GM19463 (cell line): Measurements from ENCODE around the gene PRMT2.

Experiments used
- ATAC-seq: cut with Tn5 transposase; IDR thresholded peaks from one replicate; pipeline ENCODE4 v1.9.1; 2021; ENCODE audit warnings: mild to moderate bottlenecking, moderate library complexity; ENCODE audit not compliant: unreplicated experiment

Gene PRMT2

DNA sequence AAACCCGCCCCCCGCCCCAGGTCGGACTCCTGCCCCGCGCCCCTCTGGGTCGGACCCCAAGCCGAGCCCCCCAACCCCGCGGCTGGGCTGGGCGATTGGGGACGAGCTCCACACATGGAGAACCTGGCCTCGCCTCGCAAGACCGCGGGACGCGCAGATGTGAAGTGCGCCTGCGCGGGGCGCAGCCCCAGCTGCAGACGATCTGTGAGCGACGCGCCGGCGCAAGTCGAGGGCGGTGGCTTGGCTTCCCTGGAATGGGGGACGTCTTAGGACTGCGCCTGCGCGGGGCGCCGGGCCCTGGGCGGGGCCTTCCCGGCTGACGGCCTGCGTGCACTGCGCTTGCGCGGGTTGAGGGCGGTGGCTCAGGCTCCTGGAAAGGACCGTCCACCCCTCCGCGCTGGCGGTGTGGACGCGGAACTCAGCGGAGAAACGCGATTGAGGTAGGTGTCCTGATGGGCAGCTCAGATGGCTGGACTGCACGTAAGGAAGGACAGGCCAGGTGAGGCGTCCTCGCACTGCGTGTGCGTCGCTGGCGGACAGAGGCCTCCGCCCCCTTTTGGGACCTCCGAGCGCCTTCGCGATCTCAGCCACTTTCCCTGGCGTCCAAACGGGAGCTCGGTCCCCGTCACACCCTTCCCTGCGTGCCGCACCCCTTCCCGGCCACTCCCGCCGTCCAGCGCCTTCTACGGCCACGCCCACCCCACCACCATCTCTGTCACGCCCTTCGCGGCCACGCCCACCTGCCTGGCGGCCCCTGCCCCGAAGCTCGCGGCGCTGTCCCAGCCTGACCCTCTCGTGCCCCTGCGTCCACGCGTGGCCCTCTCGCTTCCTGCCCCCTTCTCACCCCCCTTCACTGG lies at the start of gene PRMT2:
PRMT2 (plus strand) TSS at position 351 of the 857 bp plus-strand sequence. CDS start 1,278 bp downstream, outside the sequence.
- peak; percentile 91 for ATAC-seq

DNA sequence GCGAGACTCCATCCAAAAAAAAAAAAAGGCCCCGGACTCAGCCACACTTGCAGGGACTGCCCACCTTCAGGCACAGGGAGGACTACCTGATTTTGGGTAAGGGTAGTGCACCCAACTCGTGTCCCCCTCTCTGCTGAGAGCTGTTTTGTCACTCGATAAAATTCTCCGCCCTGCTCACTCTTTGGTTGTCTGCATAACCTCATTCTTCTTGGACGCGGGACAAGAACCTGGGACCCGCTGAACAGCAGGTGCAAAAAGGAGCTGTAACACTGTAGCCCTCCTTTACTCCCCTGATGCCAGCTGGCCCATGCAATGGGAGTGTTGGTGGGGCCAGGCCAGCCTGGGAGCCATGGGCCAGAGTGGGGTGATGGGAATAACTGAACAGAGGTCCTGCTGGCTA lies 41.2 kb upstream of the PRMT2 start:
- ATAC-seq: no peak

DNA sequence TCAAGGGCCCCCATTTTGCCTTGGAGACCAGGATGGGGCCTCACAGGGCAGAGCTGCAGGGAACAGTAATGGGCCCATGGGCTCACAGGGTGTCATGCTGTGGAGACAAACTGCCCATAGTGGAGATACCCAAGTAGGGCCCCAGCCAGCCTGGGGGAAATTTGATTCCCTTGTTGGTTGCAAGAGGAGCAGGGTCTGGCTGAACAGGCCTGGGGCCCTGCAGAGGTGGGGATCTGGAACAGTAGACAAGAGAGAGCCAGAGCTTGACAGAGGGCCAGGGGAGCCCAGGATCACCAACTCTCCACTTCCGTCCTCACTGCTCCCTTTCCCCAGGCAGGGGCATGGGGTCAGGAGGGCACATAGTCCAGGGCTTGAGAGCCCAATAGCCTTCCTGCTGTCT lies 39.3 kb upstream of the PRMT2 start:
- no peak for ATAC-seq

DNA sequence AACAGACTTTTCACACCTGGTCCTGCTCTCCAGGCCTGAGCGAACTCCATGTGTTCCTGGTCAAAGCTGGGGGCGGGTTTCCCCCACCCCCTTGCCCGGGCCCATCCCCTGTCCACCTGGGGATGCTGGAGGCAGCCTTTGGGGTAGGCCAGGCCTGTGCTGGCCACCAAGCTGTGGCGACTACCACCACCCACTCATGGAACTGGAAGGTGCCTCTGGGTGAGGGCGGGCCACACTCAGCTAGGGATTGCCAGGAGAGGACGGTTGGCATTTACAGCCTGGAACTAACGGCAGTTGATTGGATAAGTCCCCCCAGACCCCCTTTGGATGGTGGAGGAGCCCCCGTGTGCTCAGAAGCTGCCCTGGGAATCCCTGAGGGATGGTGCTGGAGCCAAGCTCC lies 38.4 kb upstream of the PRMT2 start:
- no peak for ATAC-seq

DNA sequence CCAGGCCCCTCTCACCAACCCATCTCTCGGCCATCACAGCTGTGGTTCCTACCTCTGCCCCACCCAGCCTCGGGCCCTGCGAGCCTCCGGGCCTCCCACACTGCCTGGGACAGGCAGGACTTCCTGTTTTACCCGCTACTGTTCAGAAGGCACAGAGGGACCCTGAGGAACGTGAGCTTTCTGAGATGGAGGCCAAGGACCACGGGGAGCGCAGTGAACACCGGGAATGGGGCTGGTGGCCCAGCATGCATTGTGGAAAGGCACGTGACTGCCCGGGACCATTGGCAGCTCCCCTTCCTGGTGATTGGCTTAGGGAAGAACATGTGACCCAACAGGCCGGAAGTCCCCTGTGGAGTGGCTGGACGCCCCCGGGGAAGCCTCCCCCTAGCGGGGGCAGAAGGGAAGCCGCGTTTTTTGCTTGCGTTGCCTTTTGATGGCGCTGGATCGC lies 37.6 kb upstream of the PRMT2 start:
- ATAC-seq: no peak

DNA sequence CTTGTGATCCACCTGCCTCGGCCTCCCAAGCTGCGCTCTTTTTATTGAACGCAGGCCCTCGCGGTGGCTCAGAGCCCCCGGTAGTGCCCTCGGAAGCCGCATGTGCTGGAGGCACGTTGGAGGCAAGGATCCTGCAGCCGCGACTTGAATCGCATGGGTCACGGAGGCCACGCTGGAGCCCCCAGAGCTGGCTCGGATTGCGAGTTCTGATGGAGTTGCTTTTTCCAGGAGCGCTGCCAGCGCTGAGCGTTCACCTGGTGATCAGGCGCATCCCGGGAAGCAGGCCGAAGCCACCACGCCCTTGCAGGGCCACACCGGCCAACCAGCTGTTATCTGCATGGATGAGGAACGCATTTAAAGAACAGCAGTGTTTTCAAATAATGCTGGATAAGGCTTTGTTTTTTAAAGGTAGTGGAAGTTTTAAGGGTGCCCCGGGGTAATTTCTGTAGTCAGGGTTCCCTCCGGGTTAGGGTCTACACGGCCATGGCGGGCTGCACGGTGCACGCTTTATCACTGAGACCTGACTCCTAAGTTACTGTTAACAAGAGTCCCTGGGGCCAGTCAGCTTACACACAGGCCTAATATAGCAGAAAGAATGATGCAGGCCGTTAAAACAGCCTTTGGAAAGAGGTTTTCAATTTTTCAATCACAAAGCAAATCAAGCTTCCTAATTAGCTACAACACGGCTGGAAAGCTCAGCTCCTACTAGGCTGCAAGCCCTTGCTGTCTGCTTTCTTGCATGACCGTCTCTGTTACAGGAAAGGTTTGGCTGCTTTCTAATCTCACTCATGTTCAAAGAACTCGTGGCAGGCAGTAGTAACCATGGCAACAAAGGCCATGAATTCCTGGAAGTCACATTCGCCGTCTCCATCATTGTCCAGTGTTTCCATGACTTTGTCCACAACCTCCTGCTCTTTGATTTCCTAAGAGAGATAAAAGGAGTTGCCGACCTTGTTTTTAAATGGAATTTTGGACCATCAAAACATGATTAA lies 36.6 kb upstream of the PRMT2 start:
- no peak for ATAC-seq

DNA sequence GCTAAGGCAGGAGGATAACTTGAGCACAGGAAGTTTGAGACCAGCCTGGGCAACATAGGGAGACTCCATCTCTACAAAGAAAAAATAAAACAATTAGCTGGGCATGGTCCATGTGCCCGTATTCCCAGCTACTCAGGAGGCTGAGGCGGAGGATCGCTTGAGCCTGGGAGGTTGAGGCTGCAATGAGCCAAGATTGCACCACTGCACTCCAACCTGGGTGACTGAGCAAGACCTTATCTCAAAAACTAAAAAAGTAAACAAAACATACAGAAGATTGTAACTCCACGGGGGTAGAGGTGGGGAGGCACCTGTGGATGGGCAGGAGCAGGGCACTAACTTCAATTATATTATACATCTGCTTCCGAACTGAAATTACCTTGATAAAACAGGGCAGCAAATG lies 35.2 kb upstream of the PRMT2 start:
- ATAC-seq: no peak

DNA sequence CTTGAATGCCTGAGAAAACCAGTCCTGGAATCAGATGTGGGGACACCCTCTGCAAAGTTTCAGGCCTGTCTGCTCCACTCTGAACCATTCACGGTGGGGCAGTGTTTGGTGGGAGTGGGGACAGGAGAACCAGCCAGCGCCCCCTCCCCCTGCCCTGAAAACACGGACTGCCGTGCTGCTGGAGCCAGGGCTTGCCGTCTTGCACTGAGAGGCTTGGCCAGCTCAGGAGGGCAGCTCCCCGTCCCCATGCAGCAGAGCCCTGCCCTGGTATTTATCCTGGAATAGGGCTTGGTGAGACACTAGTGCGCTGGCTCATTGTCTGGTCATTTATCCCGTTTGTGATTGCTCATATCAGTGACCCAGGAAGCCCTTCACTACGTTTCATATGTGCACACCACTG lies 34.5 kb upstream of the PRMT2 start:
- ATAC-seq: no peak

DNA sequence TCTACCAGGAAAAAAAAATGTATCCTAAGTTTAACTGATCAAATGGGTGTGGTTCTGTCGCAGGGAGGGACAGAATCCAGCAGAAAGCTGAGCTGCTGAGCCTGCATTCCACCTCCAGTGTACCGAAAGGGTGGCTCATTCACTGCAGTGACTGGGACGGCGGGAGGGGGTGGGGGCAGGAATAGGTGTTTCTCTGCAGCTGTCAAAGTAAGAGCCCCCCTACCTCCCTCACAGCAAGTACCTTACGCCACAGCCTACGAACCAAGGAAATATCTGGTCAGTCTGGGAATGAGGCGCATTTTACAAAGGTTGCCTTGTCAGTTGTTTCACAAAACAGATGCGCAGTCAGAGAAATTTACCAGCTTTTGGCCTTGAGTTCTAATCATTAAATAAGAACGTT lies 32.2 kb upstream of the PRMT2 start:
- ATAC-seq: no peak

DNA sequence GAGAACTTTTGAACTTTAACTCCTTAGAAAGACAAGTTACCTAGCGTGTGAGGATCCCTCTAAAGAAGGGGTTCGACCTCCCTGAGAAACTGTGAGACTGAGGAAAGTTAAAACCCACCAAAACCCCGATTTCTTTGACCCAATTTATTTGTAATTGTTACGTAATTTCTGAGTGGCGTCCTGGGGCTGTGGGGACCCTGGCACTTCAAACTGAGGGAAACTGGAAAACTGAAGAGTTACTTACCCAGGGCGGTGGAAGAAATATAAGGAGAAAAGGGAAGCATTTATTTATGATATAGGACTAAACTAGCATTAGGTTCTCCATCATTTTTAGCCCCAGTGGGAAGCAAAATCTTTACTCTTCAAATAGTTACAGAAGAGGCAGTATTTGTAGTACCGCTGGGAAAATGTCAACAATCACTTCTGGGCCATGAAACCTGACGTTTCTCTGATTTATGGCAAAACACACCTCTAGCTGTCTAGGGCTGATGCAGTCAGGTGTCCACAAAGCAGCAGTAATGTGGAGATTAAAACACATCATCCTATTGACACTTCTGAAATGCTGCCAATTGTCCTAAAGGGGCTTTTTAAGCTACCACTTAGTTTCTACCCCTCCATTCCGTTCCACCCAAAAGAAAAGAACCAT lies 31.0 kb upstream of the PRMT2 start:
- ATAC-seq: no peak

DNA sequence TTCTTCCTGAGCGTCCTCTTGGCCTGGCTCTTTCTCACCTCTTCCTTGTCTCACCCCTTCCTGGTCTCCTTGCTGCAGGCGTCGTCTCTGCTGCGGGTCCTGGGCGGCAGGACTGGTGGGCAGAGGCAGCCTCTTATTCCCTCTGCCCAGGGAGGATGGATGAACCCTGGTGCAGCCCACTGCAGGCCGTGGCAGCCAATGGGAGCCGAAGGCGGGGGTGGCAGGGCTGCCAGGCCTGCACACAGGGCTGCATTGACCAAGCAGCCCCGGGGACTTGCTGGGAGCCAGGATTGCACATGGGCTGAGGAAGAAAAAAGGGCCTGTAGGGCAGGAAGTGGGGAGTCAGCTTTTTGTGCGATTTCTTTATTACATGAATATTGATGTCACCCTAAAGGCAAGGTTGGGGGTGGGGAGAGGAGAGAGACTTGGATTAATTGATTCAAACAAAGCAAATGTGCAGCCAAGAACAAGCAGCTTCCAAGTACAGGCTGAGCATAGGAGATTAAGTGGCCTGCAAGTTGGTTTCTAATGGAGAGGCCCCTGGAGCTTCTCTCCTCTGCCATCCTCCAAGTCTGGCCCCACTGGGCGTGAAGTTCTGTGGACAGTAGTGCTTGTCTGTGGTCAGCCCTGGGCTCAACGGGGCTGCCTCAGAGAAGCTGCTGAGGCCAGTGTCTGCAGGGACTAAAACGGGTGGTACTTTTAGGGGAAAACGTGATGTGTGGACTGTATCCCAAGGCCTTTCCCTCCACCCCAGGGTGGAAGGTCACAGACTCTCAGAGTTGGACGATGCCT lies 30.3 kb upstream of the PRMT2 start, which contains the start of gene S100B:
S100B (minus strand) TSS at position 108 of the 792 bp plus-strand sequence. CDS start 2,667 bp downstream, outside the sequence.
- ATAC-seq: no peak

DNA sequence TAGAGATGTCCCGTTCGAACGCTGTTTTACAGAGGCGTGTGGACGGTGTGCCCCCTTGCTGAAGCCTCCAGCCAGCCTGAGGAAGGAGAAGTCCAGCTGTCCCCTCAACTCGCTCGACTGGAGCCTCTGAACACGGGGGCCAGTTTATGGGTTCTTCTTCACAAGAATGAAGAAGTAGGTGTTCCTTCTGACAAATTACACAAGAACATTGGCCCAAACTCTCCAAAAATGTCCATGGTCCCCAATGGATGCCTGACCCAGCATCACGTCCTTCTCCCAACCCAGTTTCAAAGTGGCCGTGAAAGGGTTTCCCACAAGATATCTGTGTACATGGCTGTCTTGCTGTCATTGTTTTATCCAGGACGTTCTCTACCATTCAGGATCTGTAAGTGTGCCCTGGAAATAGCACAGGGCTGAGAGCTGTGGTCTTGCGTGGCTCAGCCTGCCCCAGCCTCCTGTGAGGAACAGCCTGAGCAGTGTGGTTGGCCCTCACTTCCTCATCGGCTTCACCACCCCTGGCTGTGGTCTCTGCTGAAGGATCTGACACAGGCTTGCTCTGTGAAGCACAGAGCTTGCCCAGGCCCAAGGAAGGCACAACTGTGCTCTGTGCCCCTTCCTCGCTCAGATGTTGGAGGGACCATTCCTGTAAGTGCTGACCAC lies 29.6 kb upstream of the PRMT2 start:
- peak; percentile 76 for ATAC-seq

DNA sequence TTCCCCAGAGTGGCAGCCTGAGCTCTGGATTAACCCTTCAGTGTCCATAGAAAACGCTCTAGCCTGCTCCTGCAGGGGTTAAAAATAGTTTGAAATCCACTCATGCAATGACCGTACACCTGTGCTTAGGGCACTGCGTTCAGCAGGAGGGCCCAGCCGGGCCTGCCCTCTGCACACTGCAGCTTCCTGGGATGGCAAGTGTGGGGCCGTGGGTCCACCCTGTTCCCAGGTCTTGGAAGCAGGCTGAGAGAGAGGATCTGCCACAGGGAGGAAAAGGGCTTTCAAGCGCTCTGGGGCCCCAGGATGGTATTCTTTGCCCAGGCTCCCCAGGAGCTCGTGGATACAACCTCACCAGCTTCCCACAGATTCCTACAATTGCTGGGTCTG lies 29.1 kb upstream of the PRMT2 start:
- ATAC-seq: peak; percentile 16

DNA sequence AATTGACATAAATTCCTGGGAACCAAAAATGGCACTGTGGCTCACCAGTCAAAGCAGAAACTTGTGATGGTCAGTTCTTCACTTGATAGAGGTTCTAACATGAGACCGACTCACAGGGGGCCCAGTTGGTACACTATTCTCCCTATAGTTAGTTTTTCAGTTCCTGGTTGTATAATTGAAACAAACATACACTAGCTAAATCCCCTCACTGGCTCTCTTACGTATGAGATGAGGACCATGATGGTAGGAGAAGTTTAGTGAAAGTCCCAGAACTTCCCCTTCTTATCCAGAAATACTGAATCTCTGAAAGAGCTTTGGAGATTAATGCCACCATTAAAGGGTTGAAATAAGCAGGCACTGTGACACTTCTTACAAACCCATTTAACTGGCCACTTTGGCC lies 27.8 kb upstream of the PRMT2 start:
- ATAC-seq: no peak

DNA sequence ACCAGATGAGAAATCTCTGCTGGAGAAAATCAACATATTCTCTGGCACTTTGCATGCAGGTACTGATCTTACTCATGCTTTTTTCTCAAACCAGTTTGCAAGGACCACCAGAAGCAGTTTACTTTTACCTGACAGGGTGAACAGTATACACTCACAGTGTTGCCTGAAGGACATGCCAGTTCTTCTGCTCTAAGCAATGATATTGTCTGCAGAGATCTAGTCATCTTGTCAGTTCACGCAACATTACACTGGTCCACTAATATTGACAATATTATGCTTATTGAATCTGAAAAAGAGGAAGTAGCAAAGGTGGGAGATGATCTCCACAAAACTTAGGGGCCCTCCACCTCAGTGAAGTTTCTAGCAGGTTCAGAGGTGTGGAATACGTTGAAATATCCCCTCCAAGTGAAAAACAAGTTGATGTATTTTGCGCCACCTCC lies 26.8 kb upstream of the PRMT2 start:
- ATAC-seq: peak; percentile 34

DNA sequence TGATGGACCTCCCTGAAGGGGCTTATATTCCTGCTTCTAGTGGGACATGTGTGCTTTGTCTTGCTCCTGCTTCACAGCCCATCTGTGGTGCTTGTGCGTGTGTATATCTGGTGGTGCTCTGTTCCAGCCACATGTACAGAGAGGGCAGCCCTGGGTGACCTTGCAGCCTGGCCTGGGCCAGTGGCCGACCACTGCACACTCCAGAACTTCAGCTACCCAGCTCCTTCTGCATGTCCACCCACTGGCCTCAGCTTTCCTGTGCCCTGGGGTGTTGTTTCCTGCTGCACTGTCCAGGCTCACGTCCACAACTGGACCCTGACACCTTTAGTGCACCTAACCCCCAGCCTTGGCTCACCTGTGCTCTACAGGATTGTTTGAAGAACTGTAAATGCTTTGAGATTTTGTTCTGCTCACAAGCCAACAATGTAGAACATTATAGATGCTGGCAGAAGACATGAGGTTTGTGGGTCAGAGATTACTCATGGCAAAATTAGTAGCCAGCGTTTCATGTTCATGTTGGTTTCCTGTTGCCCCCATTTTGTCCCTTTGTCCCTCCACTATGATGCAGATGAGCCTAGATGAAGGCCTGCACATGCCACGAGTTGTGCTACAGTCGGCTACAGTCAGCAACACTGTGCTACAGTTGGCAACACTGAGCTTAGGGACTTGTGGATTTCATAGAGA lies 25.3 kb upstream of the PRMT2 start:
- ATAC-seq: no peak

DNA sequence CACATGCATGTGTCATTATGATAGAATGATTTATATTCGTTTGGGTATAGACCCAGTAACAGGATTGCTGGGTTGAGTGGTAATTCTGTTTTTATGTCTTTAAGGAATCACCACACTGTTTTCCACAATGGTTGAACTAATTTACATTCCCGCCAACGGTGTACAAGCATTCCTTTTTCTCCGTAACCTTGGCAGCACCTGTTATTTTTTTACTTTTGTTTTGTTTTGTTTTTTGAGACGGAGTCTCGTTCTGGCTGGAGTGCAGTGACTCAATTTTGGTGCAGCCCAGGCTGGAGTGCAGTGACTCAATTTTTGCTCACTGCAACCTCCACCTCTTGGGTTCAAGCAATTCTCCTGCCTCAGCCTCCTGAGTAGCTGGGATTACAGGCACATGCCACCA lies 22.1 kb upstream of the PRMT2 start:
- no peak for ATAC-seq

DNA sequence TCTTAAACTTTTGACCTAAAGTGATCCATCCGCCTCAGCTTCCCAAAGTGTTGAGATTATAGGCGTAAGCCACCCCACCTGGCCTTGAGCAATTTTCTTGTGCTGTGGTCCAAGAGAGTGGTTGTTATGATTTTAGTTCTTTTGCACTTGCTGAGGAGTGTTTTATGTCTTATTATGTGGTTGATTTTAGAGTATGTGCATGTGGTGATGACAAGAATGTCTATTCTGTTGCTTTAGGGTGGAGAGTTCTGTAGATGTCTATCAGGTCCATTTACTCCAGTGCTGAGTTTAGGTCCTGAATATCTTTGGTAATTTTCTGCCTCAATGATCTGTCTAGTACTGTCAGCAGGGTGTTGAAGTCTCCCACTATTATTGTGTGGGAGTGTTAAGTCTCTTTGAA lies 19.4 kb upstream of the PRMT2 start:
- no peak for ATAC-seq

DNA sequence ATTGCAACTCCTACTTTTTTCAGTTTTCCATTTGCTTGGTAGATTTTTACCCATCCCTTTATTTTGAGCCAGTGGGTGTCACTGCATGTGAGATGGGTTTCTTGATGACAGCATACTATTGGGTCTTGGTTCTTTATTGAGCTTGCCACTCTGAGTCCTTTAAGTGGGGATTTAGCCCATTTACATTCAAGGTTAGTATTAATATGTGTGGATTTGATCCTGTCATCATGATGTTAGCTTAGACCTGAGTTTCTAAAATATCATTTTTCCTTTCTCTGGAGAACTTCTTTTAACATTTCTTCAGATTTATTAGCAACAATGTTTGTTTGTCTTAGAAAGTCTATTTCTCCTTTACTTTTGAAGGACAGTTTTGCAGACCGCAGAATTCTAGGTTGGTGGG lies 18.8 kb upstream of the PRMT2 start:
- ATAC-seq: no peak
